Nephron progenitor cell (in vitro differentiated cells): ENCODE measurements around the gene CCDC85C.

Source experiments
- DNase-seq: peaks from one replicate; pipeline ENCODE4 v3.0.0; 2021
- H3K27ac Mint-ChIP-seq: 2 replicates; pipeline ENCODE4 v1.8.0; 2021; ENCODE audit warnings: mild to moderate bottlenecking, moderate library complexity, mixed read lengths
- H3K27me3 Mint-ChIP-seq: 2 replicates; pipeline ENCODE4 v1.8.0; 2021; ENCODE audit warnings: mild to moderate bottlenecking, low read depth, mixed read lengths; ENCODE audit not compliant: poor library complexity
- H3K36me3 Mint-ChIP-seq: 2 replicates; pipeline ENCODE4 v1.8.0; 2021; ENCODE audit warnings: low read depth, mixed read lengths
- H3K4me1 Mint-ChIP-seq: 2 replicates; pipeline ENCODE4 v1.8.0; 2021; ENCODE audit warnings: mixed read lengths
- H3K4me3 Mint-ChIP-seq: 2 replicates; pipeline ENCODE4 v1.8.0; 2021; ENCODE audit warnings: mild to moderate bottlenecking, moderate library complexity, mixed read lengths
- H3K9me3 Mint-ChIP-seq: 2 replicates; pipeline ENCODE4 v1.8.0; 2021; ENCODE audit warnings: mild to moderate bottlenecking, moderate library complexity, mixed read lengths
- CTCF ChIP-seq: fragments of 200-600 bp; sonication (generic); IDR thresholded peaks from 2 replicates; pipeline ENCODE4 v1.5.0; 2021; ENCODE audit warnings: antibody characterized with exemption

CCDC85C gene

GRCh38 chr14:99517643-99518381, 86.2 kb downstream of the CCDC85C start:
- Mint-ChIP-seq H3K27me3 (no peaks in the 10 kb centered on the region), H3K9me3 (no peaks in the 10 kb centered on the region), H3K36me3 (no peaks in the 10 kb centered on the region), H3K4me3 (no peak overlapping the region), H3K27ac (no peak overlapping the region), H3K4me1 (peaks cover 32% of the 10 kb centered on the region)
- no peak for TF ChIP-seq CTCF
- DNase-seq: no peak

- H3K4me1 Mint-ChIP-seq: peaks cover 25% of the 10 kb centered on the region
- H3K27me3 Mint-ChIP-seq: no peaks in the 10 kb centered on the region
- TF ChIP-seq CTCF: no peak
Observed at GRCh38 chr14:99516871-99517642, 87.0 kb downstream of the CCDC85C start.

GRCh38 chr14:99516156-99516870, 87.7 kb downstream of the CCDC85C start:
- no peak for DNase-seq
- Mint-ChIP-seq H3K4me1 (peaks cover 17% of the 10 kb centered on the region), H3K36me3 (no peaks in the 10 kb centered on the region), H3K4me3 (no peak overlapping the region), H3K27me3 (no peaks in the 10 kb centered on the region), H3K9me3 (no peaks in the 10 kb centered on the region), H3K27ac (no peak overlapping the region)
- TF ChIP-seq CTCF: no peak

More at GRCh38 chr14:99516871-99517642, 87.0 kb downstream of the CCDC85C start:
- Mint-ChIP-seq H3K9me3 (no peaks in the 10 kb centered on the region), H3K4me3 (no peak overlapping the region), H3K27ac (no peak overlapping the region), H3K36me3 (no peaks in the 10 kb centered on the region)
- DNase-seq: no peak

GRCh38 chr14:99515301-99516155, 88.5 kb downstream of the CCDC85C start:
- DNase-seq: no peak
- Mint-ChIP-seq H3K27ac (no peak overlapping the region), H3K4me3 (no peak overlapping the region), H3K36me3 (no peaks in the 10 kb centered on the region), H3K4me1 (peaks cover 9% of the 10 kb centered on the region), H3K9me3 (no peaks in the 10 kb centered on the region), H3K27me3 (no peaks in the 10 kb centered on the region)
- no peak for TF ChIP-seq CTCF

GRCh38 chr14:99514552-99515300, 89.3 kb downstream of the CCDC85C start:
- no peaks in the 10 kb centered on the region for H3K27me3 Mint-ChIP-seq
- no peak overlapping the region for H3K27ac Mint-ChIP-seq
- no peak overlapping the region for H3K4me3 Mint-ChIP-seq
- no peak for TF ChIP-seq CTCF
- H3K9me3 Mint-ChIP-seq: no peaks in the 10 kb centered on the region
- no peaks in the 10 kb centered on the region for H3K36me3 Mint-ChIP-seq
- no peak for DNase-seq
- peaks cover 5% of the 10 kb centered on the region for H3K4me1 Mint-ChIP-seq
